Measurements from ENCODE around the gene ISG15. TPM values are rescaled to one million over a fixed set of nuclear protein-coding genes. Genes with fewer than 3 reads are reported as not detected.

The ISG15 gene
- total and polyA plus RNA-seq, 9 of the 15 experiments (the other 6 are each of a cell fraction or from before 2014, with no cell fraction given), result 0.40 to 58.3 (median 12.2) TPM

- TF ChIP-seq, protein P1, sequence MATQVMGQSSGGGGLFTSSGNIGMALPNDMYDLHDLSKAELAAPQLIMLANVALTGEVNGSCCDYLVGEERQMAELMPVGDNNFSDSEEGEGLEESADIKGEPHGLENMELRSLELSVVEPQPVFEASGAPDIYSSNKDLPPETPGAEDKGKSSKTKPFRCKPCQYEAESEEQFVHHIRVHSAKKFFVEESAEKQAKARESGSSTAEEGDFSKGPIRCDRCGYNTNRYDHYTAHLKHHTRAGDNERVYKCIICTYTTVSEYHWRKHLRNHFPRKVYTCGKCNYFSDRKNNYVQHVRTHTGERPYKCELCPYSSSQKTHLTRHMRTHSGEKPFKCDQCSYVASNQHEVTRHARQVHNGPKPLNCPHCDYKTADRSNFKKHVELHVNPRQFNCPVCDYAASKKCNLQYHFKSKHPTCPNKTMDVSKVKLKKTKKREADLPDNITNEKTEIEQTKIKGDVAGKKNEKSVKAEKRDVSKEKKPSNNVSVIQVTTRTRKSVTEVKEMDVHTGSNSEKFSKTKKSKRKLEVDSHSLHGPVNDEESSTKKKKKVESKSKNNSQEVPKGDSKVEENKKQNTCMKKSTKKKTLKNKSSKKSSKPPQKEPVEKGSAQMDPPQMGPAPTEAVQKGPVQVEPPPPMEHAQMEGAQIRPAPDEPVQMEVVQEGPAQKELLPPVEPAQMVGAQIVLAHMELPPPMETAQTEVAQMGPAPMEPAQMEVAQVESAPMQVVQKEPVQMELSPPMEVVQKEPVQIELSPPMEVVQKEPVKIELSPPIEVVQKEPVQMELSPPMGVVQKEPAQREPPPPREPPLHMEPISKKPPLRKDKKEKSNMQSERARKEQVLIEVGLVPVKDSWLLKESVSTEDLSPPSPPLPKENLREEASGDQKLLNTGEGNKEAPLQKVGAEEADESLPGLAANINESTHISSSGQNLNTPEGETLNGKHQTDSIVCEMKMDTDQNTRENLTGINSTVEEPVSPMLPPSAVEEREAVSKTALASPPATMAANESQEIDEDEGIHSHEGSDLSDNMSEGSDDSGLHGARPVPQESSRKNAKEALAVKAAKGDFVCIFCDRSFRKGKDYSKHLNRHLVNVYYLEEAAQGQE (IDR thresholded peaks at IDR 0.05; ENCODE audit: borderline replicate concordance), result no peak
- TF ChIP-seq, protein P1 (CRISPR knock-in tag; IDR thresholded peaks at IDR 0.05; ENCODE audit: low read depth), result 0 out of 2 replicates have a peak, but pooled peaks have one; percentile 22
- TF ChIP-seq, protein P2, sequence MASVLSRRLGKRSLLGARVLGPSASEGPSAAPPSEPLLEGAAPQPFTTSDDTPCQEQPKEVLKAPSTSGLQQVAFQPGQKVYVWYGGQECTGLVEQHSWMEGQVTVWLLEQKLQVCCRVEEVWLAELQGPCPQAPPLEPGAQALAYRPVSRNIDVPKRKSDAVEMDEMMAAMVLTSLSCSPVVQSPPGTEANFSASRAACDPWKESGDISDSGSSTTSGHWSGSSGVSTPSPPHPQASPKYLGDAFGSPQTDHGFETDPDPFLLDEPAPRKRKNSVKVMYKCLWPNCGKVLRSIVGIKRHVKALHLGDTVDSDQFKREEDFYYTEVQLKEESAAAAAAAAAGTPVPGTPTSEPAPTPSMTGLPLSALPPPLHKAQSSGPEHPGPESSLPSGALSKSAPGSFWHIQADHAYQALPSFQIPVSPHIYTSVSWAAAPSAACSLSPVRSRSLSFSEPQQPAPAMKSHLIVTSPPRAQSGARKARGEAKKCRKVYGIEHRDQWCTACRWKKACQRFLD (CRISPR knock-in tag; IDR thresholded peaks at IDR 0.05), result peak; percentile 74; the same call in 1 of the 2 replicates
- no peak for TF ChIP-seq ZNF780A (CRISPR knock-in tag; IDR thresholded peaks at IDR 0.05)
- peak in 1 of 2 experiments; percentile 93; a peak in 3 of 4 replicates for TF ChIP-seq RCOR1 (IDR thresholded peaks at IDR 0.05; ENCODE audit: borderline replicate concordance in 1 of 2, low read depth in 2 of 2, low read length in 2 of 2)
- no peak; the same call in 1 of the 2 replicates for TF ChIP-seq SUPT5H (IDR thresholded peaks at IDR 0.05)
- TF ChIP-seq MEIS2 (IDR thresholded peaks at IDR 0.05; ENCODE audit: partially characterized antibody), result no peak
- TF ChIP-seq ATF7 (IDR thresholded peaks at IDR 0.05), result peak; percentile 47
- peak; percentile 60 for TF ChIP-seq ZFX (CRISPR knock-in tag; IDR thresholded peaks at IDR 0.05)
- TF ChIP-seq DMBX1 (CRISPR knock-in tag; IDR thresholded peaks at IDR 0.05; ENCODE audit: borderline replicate concordance), result peak; percentile 86
- no peak for TF ChIP-seq FOXJ2 (tag; IDR thresholded peaks at IDR 0.05)
- peak in 1 of 2 experiments; percentile 38; a peak in 1 of 4 replicates for TF ChIP-seq ZNF639 (CRISPR knock-in tag; conservative IDR thresholded peaks at IDR 0.05 in 1 of 2, IDR thresholded peaks at IDR 0.05 in 1 of 2)
- TF ChIP-seq PKNOX1 (IDR thresholded peaks at IDR 0.05), result peak; percentile 75
- no peak for TF ChIP-seq ZNF668 (CRISPR knock-in tag; IDR thresholded peaks at IDR 0.05)
Measured at GRCh38 chr1:1004780-1005697, 8.3 kb upstream of the ISG15 start (continued).
